ENCODE data around the gene SIPA1L3. TPM values are rescaled to one million over a fixed set of nuclear protein-coding genes. Genes with fewer than 3 reads are reported as not detected.
"Not testable (repeated sequence)": the region's sequence is repeated elsewhere in the genome, so short reads cannot be mapped to it uniquely, and the experiment has no call there.

Gene SIPA1L3
- polyA plus RNA-seq, 1 donor from 2014 or later: 2.8 TPM

DNA sequence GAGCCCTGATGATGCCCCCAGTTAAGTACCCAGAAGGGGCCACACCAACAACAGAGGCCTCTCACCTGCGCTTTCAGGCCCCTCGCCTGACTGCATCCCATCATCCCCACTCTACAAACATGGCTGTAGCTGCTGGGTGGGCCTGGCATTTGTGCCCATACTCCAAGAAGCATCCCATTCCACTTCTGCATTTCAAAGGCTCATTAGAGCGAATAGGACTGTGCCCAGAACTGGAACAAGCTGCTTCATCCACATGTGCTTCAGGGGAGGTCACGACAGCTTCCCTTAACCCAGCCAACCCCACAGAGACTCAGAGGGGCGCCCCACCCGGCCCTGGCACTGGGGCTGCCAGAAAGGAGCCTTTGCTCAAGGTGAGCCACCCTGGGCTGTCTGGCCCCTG, 156.9 kb downstream of the SIPA1L3 start:
- no peak overlapping the region for H3K9ac ChIP-seq (ENCODE audit: low read length)
- H3K4me3 ChIP-seq (ENCODE audit: low read length): no peak overlapping the region
- H3K9me3 ChIP-seq (ENCODE audit: low read length): no peaks in the 10 kb centered on the region
- no peaks in the 10 kb centered on the region for H3F3A ChIP-seq (ENCODE audit: insufficient read depth, low read length, poor library complexity, severe bottlenecking)
- no peaks in the 10 kb centered on the region for H3K79me2 ChIP-seq (replicated peaks; ENCODE audit: insufficient read depth, low read length)
- H4K20me1 ChIP-seq (ENCODE audit: insufficient read depth): no peaks in the 10 kb centered on the region
- no peak for TF ChIP-seq EP300 (conservative IDR thresholded peaks at IDR 0.05; ENCODE audit: poor library complexity, severe bottlenecking)
- no peak for TF ChIP-seq MXI1 (conservative IDR thresholded peaks at IDR 0.05; ENCODE audit: poor library complexity, severe bottlenecking)
- TF ChIP-seq, protein P1, sequence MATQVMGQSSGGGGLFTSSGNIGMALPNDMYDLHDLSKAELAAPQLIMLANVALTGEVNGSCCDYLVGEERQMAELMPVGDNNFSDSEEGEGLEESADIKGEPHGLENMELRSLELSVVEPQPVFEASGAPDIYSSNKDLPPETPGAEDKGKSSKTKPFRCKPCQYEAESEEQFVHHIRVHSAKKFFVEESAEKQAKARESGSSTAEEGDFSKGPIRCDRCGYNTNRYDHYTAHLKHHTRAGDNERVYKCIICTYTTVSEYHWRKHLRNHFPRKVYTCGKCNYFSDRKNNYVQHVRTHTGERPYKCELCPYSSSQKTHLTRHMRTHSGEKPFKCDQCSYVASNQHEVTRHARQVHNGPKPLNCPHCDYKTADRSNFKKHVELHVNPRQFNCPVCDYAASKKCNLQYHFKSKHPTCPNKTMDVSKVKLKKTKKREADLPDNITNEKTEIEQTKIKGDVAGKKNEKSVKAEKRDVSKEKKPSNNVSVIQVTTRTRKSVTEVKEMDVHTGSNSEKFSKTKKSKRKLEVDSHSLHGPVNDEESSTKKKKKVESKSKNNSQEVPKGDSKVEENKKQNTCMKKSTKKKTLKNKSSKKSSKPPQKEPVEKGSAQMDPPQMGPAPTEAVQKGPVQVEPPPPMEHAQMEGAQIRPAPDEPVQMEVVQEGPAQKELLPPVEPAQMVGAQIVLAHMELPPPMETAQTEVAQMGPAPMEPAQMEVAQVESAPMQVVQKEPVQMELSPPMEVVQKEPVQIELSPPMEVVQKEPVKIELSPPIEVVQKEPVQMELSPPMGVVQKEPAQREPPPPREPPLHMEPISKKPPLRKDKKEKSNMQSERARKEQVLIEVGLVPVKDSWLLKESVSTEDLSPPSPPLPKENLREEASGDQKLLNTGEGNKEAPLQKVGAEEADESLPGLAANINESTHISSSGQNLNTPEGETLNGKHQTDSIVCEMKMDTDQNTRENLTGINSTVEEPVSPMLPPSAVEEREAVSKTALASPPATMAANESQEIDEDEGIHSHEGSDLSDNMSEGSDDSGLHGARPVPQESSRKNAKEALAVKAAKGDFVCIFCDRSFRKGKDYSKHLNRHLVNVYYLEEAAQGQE (IDR thresholded peaks at IDR 0.05; ENCODE audit: borderline replicate concordance): no peak
- no peak for TF ChIP-seq TAF1 (IDR thresholded peaks at IDR 0.05; ENCODE audit: low read depth)
- TF ChIP-seq EZH2 (IDR thresholded peaks at IDR 0.05; ENCODE audit: borderline replicate concordance, insufficient read depth, low read length, poor library complexity, severe bottlenecking): no peak
- TF ChIP-seq, protein P2, sequence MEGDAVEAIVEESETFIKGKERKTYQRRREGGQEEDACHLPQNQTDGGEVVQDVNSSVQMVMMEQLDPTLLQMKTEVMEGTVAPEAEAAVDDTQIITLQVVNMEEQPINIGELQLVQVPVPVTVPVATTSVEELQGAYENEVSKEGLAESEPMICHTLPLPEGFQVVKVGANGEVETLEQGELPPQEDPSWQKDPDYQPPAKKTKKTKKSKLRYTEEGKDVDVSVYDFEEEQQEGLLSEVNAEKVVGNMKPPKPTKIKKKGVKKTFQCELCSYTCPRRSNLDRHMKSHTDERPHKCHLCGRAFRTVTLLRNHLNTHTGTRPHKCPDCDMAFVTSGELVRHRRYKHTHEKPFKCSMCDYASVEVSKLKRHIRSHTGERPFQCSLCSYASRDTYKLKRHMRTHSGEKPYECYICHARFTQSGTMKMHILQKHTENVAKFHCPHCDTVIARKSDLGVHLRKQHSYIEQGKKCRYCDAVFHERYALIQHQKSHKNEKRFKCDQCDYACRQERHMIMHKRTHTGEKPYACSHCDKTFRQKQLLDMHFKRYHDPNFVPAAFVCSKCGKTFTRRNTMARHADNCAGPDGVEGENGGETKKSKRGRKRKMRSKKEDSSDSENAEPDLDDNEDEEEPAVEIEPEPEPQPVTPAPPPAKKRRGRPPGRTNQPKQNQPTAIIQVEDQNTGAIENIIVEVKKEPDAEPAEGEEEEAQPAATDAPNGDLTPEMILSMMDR (IDR thresholded peaks at IDR 0.05; ENCODE audit: poor library complexity, severe bottlenecking): no peak
- TF ChIP-seq SMC3 (conservative IDR thresholded peaks at IDR 0.05; ENCODE audit: poor library complexity): no peak
- TF ChIP-seq POLR2AphosphoS5 (IDR thresholded peaks at IDR 0.05): no peak
- no peak for TF ChIP-seq RAD21 (conservative IDR thresholded peaks at IDR 0.05)
- H2AFZ ChIP-seq (ENCODE audit: low read depth, low read length): no peak overlapping the region
- H3K27me3 ChIP-seq (ENCODE audit: insufficient read depth, low read depth, low read length): no peaks in the 10 kb centered on the region
- H3K4me2 ChIP-seq (ENCODE audit: low read length): no peak overlapping the region
- H3K27ac ChIP-seq (ENCODE audit: low read length): no peak overlapping the region
- no peaks in the 10 kb centered on the region for H3K36me3 ChIP-seq (ENCODE audit: insufficient read depth, low read length)
- H3K9me2 ChIP-seq (ENCODE audit: insufficient read depth, low read length): no peaks in the 10 kb centered on the region

DNA sequence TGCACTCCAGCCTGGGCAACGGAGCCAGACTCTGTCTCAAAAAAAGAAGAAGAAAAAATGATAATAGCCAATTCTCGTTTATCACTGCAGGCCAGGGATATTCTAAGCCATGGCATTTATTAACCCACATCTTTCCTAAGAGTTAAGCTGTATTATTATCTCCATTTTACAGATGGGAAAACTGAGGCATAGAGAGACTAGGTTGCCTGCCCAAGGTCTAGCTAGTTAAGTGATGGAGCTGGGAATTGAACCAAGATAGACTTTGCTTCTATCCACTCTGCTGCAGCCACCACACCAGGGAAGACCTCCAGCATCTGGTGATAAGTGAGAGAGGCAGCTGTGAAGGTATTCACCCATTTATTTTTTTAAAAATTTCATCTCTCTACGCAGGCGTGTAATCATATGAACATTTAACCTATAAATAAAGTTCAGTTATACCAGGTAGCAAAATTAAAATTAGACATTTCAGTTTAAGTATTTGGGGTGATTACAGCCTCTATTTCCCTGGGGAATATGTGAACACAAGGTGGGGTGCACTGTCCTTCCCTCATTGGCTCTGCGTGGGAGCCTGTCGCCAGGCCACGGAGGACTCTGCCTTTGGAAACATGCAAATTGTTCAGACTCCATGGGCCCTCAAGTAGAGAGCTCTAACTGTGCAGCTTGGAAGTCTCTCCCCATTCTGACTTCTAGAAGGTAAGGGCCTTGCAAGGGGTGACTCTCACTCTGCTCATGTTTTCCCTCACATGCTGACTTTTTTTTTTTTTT, 157.8 kb downstream of the SIPA1L3 start:
- no peaks in the 10 kb centered on the region for H3K9me2 ChIP-seq (ENCODE audit: insufficient read depth, low read length)
- H2AFZ ChIP-seq (ENCODE audit: low read depth, low read length): no peak overlapping the region
- H3K4me3 ChIP-seq (ENCODE audit: low read length): no peak overlapping the region
- H3K27ac ChIP-seq (ENCODE audit: low read length): no peak overlapping the region
- no peaks in the 10 kb centered on the region for H4K20me1 ChIP-seq (ENCODE audit: insufficient read depth)
- TF ChIP-seq, protein P1 (IDR thresholded peaks at IDR 0.05; ENCODE audit: borderline replicate concordance): no peak
- TF ChIP-seq, protein P2 (IDR thresholded peaks at IDR 0.05; ENCODE audit: poor library complexity, severe bottlenecking): no peak
- no peak for TF ChIP-seq MXI1 (conservative IDR thresholded peaks at IDR 0.05; ENCODE audit: poor library complexity, severe bottlenecking)
- no peak for TF ChIP-seq POLR2AphosphoS5 (IDR thresholded peaks at IDR 0.05)
- TF ChIP-seq EZH2 (IDR thresholded peaks at IDR 0.05; ENCODE audit: borderline replicate concordance, insufficient read depth, low read length, poor library complexity, severe bottlenecking): no peak
- no peak for TF ChIP-seq EP300 (conservative IDR thresholded peaks at IDR 0.05; ENCODE audit: poor library complexity, severe bottlenecking)
- TF ChIP-seq SMC3 (conservative IDR thresholded peaks at IDR 0.05; ENCODE audit: poor library complexity): no peak
- no peak for TF ChIP-seq RAD21 (conservative IDR thresholded peaks at IDR 0.05)
- TF ChIP-seq TAF1 (IDR thresholded peaks at IDR 0.05; ENCODE audit: low read depth): no peak
- H3K9me3 ChIP-seq (ENCODE audit: low read length): no peaks in the 10 kb centered on the region
- H3K27me3 ChIP-seq (ENCODE audit: insufficient read depth, low read depth, low read length): no peaks in the 10 kb centered on the region
- no peak overlapping the region for H3K9ac ChIP-seq (ENCODE audit: low read length)
- no peaks in the 10 kb centered on the region for H3F3A ChIP-seq (ENCODE audit: insufficient read depth, low read length, poor library complexity, severe bottlenecking)
- no peak overlapping the region for H3K4me2 ChIP-seq (ENCODE audit: low read length)
- no peaks in the 10 kb centered on the region for H3K36me3 ChIP-seq (ENCODE audit: insufficient read depth, low read length)
- H3K79me2 ChIP-seq (replicated peaks; ENCODE audit: insufficient read depth, low read length): no peaks in the 10 kb centered on the region

DNA sequence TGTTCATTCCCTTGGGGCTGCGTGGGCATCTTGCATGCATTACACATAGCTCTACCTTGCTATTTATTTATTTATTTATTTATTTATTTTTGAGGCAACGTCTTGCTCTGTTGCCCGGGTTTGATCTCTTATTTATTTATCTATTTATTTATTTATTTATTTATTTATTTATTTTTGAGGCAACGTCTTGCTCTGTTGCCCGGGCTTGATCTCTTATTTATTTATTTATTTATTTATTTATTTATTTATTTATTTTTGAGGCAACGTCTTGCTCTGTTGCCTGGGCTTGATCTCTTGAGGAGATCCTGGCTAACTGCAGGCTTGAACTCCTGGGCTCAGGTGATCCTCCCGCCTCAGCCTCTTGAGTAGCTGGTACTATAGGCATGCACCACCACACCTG, 158.8 kb downstream of the SIPA1L3 start:
- not testable (repeated sequence) for H3K9ac ChIP-seq (ENCODE audit: low read length); H3K79me2 ChIP-seq (replicated peaks; ENCODE audit: insufficient read depth, low read length); H3K9me2 ChIP-seq (ENCODE audit: insufficient read depth, low read length); H2AFZ ChIP-seq (ENCODE audit: low read depth, low read length); H3K4me3 ChIP-seq (ENCODE audit: low read length); H3K4me2 ChIP-seq (ENCODE audit: low read length); H3F3A ChIP-seq (ENCODE audit: insufficient read depth, low read length, poor library complexity, severe bottlenecking); H3K36me3 ChIP-seq (ENCODE audit: insufficient read depth, low read length); H3K27me3 ChIP-seq (ENCODE audit: insufficient read depth, low read depth, low read length); H3K9me3 ChIP-seq (ENCODE audit: low read length); H3K27ac ChIP-seq (ENCODE audit: low read length); H4K20me1 ChIP-seq (ENCODE audit: insufficient read depth)

Data from neural cell (in vitro differentiated cells).